GM10248 (cell line): Measurements from ENCODE around the gene SMIM38.
"Not testable (repeated sequence)": the region's sequence is repeated elsewhere in the genome, so short reads cannot be mapped to it uniquely, and the experiment has no call there.

Experiments used
- CTCF ChIA-PET: fragments of 300-600 bp; sonication (Branson Sonifier 250); formaldehyde crosslinking; extraction: SDS; loops from one replicate; lab custom pipeline; 2021; ENCODE audit warnings: antibody characterized with exemption; lab: Yijun Ruan, JAX
- POLR2A ChIA-PET: fragments of 350-650 bp; sonication (Branson Sonifier 250); formaldehyde crosslinking; extraction: SDS; loops from one replicate; lab custom pipeline; 2020; ENCODE audit warnings: antibody characterized with exemption; lab: Yijun Ruan, JAX
- DNase-seq: peaks from one replicate; pipeline ENCODE4 v3.0.0; 2012; ENCODE audit errors: extremely low spot score
- TF ChIP-seq, protein P1 (sequence below): IDR thresholded peaks from 2 replicates; pipeline ENCODE4 v1.5.1; 2012; ENCODE audit warnings: mild to moderate bottlenecking, low read depth; ENCODE audit errors: extremely low read depth, missing control alignments, control extremely low read depth

Gene SMIM38

GRCh38 chr11:69144316-69145049 is 11.3 kb upstream of the SMIM38 start:
- ChIA-PET POLR2A (interaction anchor here (1.2 kb wide), 1 partner anchor 12 kb away, joined by 3 read pairs; the partner anchor contains the start of gene SMIM38), CTCF (interaction anchor here (1.7 kb wide), 1 partner anchor 10 kb away, joined by 6 read pairs; no protein-coding TSS in a partner anchor)
- DNase-seq: no peak
- TF ChIP-seq, protein P1, sequence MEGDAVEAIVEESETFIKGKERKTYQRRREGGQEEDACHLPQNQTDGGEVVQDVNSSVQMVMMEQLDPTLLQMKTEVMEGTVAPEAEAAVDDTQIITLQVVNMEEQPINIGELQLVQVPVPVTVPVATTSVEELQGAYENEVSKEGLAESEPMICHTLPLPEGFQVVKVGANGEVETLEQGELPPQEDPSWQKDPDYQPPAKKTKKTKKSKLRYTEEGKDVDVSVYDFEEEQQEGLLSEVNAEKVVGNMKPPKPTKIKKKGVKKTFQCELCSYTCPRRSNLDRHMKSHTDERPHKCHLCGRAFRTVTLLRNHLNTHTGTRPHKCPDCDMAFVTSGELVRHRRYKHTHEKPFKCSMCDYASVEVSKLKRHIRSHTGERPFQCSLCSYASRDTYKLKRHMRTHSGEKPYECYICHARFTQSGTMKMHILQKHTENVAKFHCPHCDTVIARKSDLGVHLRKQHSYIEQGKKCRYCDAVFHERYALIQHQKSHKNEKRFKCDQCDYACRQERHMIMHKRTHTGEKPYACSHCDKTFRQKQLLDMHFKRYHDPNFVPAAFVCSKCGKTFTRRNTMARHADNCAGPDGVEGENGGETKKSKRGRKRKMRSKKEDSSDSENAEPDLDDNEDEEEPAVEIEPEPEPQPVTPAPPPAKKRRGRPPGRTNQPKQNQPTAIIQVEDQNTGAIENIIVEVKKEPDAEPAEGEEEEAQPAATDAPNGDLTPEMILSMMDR: no peak

DNA sequence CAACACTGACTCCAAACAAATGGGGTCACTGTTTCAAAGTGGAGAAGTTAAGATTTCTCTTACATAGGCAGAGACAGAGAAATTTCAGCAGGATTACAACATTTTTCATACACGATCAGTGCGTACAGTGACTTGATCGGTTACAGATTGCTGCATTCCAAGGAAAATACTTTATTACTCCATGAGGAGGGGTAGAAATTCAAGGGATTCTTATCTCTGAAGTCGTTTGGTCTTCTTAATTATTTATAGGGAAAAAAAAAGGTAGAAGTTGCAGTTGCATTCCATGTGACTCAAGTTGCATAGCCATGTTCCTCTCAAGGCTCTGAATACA is 10.7 kb upstream of the SMIM38 start:
- POLR2A ChIA-PET: interaction anchor here (1.2 kb wide), 1 partner anchor 11 kb away, joined by 3 read pairs; the partner anchor contains the start of gene SMIM38
- TF ChIP-seq, protein P1: no peak
- CTCF ChIA-PET: interaction anchor here (1.7 kb wide), 1 partner anchor 9 kb away, joined by 6 read pairs; no protein-coding TSS in a partner anchor
- DNase-seq: no peak

DNA sequence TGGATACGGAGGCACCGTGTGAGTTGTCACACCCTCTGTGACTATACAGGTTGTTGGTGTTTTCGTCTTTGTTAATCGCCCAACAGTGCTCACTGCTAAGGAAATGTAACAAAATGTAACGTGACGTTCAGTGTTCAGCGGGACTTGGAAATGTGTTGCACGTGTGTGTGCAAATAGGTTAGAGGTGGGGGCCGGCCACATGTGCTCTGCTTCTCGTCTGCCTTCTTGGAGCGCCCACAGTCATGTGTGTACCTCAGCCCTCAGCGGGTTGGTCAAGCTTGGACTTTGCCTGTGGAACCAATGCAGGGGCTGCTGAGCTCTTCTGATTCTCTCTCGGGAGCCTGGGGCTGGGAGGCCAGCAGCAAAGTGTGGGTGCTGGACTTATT is 7.4 kb upstream of the SMIM38 start:
- ChIA-PET CTCF (no interaction called here), POLR2A (no interaction called here)
- no peak for DNase-seq
- TF ChIP-seq, protein P1: no peak

DNA sequence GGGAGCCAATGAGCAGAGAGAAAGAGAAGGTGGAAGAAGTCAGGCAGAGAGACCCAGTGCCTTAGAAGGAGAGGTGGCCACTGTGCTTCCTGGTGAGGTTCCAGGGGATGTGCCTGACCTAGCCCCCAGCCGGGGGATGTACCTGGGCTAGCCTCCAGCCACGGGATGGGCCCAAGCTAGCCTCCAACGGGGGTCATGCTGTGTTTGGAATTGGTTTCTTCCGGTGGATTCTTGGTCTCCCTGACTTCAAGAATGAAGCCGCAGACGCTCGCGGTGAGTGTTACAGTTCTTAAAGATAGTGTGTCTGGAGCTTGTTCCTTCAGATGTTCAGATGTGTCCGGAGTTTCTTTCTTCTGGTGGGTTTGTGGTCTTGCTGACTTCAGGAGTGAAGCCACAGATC is 6.9 kb upstream of the SMIM38 start:
- no peak for DNase-seq
- CTCF ChIA-PET: no interaction called here
- TF ChIP-seq, protein P1: no peak
- POLR2A ChIA-PET: no interaction called here

DNA sequence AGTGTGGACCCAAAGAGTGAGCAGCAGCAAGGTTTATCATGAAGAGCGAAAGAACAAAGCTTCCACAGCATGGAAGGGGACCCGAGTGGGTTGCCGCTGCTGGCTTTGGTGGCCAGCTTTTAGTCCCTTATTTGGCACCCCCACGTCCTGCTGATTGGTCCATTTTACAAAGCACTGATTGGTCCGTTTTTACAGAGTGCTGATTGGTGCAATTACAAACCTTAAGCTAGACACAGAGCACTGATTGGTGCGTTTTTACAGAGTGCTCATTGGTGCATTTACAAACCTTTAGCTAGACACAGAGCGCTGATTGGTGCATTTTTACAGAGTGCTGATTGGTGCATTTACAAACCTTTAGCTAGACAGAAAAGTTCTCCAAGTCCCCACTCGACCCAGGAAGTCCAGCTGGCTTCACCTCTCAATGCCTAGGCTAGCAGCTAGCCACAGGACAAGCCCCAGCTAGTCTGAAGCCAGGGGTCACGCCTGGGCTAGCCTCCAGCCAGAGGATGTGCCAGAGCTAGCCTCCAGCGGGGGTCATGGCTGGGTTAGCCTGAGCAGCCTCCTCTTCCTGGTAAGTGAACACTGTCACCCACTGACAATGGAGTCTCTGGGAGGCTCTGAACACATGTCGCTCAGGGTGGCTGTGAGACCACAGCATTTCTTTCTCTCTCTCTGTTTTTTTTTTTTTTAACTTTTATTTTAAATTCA is 6.2 kb upstream of the SMIM38 start:
- CTCF ChIA-PET, POLR2A ChIA-PET, DNase-seq: not testable (repeated sequence)

- DNase-seq: no peak
- TF ChIP-seq, protein P1: no peak
- CTCF ChIA-PET: no interaction called here
- POLR2A ChIA-PET: no interaction called here
Measured at GRCh38 chr11:69150175-69150574, 5.6 kb upstream of the SMIM38 start.

- DNase-seq: no peak
- ChIA-PET POLR2A (no interaction called here), CTCF (no interaction called here)
- TF ChIP-seq, protein P1: no peak
Measured at GRCh38 chr11:69151836-69152235, 3.9 kb upstream of the SMIM38 start.
